ENCODE results near the gene WDR46. TPM values are rescaled to one million over a fixed set of nuclear protein-coding genes. Genes with fewer than 3 reads are reported as not detected.

WDR46 gene
- total and polyA plus RNA-seq, 2 of the 13 experiments (the other 11 are each of a cell fraction or from before 2014, with no cell fraction given): 47.4 to 105 TPM

GRCh38 chr6:33317669-33318425 lies 28.8 kb upstream of the WDR46 start, which contains the start of gene ZBTB22 (continued):
- no peak for TF ChIP-seq IRF1 (CRISPR knock-in tag; IDR thresholded peaks at IDR 0.05; ENCODE audit: low read depth)
- TF ChIP-seq PRDM4 (CRISPR knock-in tag; IDR thresholded peaks at IDR 0.05; ENCODE audit: borderline replicate concordance): no peak
- no peak for TF ChIP-seq EP300 (IDR thresholded peaks at IDR 0.05; ENCODE audit: low read depth in 2 of 2, low read length in 2 of 2)
- TF ChIP-seq EP300 (CRISPR knock-in tag; IDR thresholded peaks at IDR 0.05; ENCODE audit: borderline replicate concordance): no peak
- no peak for TF ChIP-seq JUNB (CRISPR knock-in tag; IDR thresholded peaks at IDR 0.05; ENCODE audit: borderline replicate concordance)
- TF ChIP-seq ZNF17 (CRISPR knock-in tag; IDR thresholded peaks at IDR 0.05): no peak
- TF ChIP-seq ZNF660 (CRISPR knock-in tag; IDR thresholded peaks at IDR 0.05; ENCODE audit: borderline replicate concordance, low read depth): no peak
- TF ChIP-seq ZNF296 (CRISPR knock-in tag; conservative IDR thresholded peaks at IDR 0.05): no peak
- TF ChIP-seq GATAD2A (CRISPR knock-in tag; IDR thresholded peaks at IDR 0.05): peak; percentile 27; the same call in 1 of the 2 replicates
- TF ChIP-seq NCOA2 (CRISPR knock-in tag; IDR thresholded peaks at IDR 0.05): peak; percentile 34; the same call in 1 of the 2 replicates
- TF ChIP-seq GABPA (IDR thresholded peaks at IDR 0.05; ENCODE audit: low read depth, low read length): no peak
- TF ChIP-seq GABPA (CRISPR knock-in tag; IDR thresholded peaks at IDR 0.05; ENCODE audit: low read depth): no peak; the same call in none of the 2 replicates
- peak; percentile 33; the same call in 1 of the 2 replicates for TF ChIP-seq ZNF331 (CRISPR knock-in tag; IDR thresholded peaks at IDR 0.05)
- no peak for TF ChIP-seq ZNF260 (CRISPR knock-in tag; IDR thresholded peaks at IDR 0.05; ENCODE audit: borderline replicate concordance, low read depth)
- TF ChIP-seq, protein P1, sequence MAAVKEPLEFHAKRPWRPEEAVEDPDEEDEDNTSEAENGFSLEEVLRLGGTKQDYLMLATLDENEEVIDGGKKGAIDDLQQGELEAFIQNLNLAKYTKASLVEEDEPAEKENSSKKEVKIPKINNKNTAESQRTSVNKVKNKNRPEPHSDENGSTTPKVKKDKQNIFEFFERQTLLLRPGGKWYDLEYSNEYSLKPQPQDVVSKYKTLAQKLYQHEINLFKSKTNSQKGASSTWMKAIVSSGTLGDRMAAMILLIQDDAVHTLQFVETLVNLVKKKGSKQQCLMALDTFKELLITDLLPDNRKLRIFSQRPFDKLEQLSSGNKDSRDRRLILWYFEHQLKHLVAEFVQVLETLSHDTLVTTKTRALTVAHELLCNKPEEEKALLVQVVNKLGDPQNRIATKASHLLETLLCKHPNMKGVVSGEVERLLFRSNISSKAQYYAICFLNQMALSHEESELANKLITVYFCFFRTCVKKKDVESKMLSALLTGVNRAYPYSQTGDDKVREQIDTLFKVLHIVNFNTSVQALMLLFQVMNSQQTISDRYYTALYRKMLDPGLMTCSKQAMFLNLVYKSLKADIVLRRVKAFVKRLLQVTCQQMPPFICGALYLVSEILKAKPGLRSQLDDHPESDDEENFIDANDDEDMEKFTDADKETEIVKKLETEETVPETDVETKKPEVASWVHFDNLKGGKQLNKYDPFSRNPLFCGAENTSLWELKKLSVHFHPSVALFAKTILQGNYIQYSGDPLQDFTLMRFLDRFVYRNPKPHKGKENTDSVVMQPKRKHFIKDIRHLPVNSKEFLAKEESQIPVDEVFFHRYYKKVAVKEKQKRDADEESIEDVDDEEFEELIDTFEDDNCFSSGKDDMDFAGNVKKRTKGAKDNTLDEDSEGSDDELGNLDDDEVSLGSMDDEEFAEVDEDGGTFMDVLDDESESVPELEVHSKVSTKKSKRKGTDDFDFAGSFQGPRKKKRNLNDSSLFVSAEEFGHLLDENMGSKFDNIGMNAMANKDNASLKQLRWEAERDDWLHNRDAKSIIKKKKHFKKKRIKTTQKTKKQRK (IDR thresholded peaks at IDR 0.05; ENCODE audit: low read length): no peak
- TF ChIP-seq GABPB1 (CRISPR knock-in tag; IDR thresholded peaks at IDR 0.05): peak; percentile 47; the same call in 1 of the 2 replicates
- TF ChIP-seq GFI1 (CRISPR knock-in tag; IDR thresholded peaks at IDR 0.05; ENCODE audit: borderline replicate concordance): no peak
- no peak; the same call in 1 of the 2 replicates for TF ChIP-seq NAIF1 (CRISPR knock-in tag; IDR thresholded peaks at IDR 0.05; ENCODE audit: borderline replicate concordance)
- TF ChIP-seq CBX5 (CRISPR knock-in tag; IDR thresholded peaks at IDR 0.05; ENCODE audit: borderline replicate concordance): no peak
- TF ChIP-seq HDAC1 (CRISPR knock-in tag; IDR thresholded peaks at IDR 0.05): peak; percentile 63; the same call in 1 of the 2 replicates
- no peak for TF ChIP-seq MYC (CRISPR knock-in tag; IDR thresholded peaks at IDR 0.05; ENCODE audit: borderline replicate concordance)
- 0 out of 2 replicates have a peak, but pooled peaks have one; percentile 16 for TF ChIP-seq PPARG (CRISPR knock-in tag; conservative IDR thresholded peaks at IDR 0.05)
- TF ChIP-seq ZMYM3 (CRISPR knock-in tag; IDR thresholded peaks at IDR 0.05): no peak; the same call in 1 of the 2 replicates
